PFSK-1 (cell line): ENCODE data around the gene GPR158.

Source experiments
- FOXP2 ChIP-seq: optimal IDR thresholded peaks from 2 replicates; pipeline ENCODE3; 2011; ENCODE audit warnings: borderline replicate concordance, control low read depth, inconsistent platforms; ENCODE audit not compliant: insufficient read depth; ENCODE audit errors: extremely low read length, extremely low read depth
- POLR2AphosphoS5 ChIP-seq: IDR thresholded peaks from 2 replicates; pipeline ENCODE4 v1.6.1; 2012; ENCODE audit warnings: low read depth, mild to moderate bottlenecking, control low read depth, low read length, moderate library complexity

DNA sequence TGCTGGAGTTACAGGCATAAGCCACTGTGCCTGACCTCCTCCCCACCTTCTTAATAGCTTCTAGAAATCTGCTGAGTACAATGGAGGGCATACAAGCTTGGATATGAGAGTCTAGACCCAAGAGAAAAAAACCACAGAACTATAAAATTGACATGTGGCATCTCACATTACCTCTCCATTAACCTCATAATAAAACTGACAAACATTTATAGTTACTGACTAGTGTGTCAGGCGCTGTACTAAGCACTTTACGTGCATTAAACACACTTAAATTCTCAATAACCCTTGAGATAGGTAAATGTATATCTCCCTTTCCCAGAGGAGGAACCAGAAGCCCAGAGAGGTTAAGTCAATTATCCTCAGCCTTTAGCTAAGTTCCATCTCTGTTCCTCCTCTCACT is 458.7 kb downstream of the GPR158 start:
- TF ChIP-seq POLR2AphosphoS5, result no peak
- TF ChIP-seq FOXP2, result no peak
